NCI-H2081 (cell line): ENCODE measurements around the gene PRPF8.
"Not testable (repeated sequence)": the region's sequence is repeated elsewhere in the genome, so short reads cannot be mapped to it uniquely, and the experiment has no call there.

Source experiments
- DNase-seq, 2 experiments: peaks; one replicate each; lab custom pipeline; 2025; lab: John Stamatoyannopoulos, UW

PRPF8 gene

DNA sequence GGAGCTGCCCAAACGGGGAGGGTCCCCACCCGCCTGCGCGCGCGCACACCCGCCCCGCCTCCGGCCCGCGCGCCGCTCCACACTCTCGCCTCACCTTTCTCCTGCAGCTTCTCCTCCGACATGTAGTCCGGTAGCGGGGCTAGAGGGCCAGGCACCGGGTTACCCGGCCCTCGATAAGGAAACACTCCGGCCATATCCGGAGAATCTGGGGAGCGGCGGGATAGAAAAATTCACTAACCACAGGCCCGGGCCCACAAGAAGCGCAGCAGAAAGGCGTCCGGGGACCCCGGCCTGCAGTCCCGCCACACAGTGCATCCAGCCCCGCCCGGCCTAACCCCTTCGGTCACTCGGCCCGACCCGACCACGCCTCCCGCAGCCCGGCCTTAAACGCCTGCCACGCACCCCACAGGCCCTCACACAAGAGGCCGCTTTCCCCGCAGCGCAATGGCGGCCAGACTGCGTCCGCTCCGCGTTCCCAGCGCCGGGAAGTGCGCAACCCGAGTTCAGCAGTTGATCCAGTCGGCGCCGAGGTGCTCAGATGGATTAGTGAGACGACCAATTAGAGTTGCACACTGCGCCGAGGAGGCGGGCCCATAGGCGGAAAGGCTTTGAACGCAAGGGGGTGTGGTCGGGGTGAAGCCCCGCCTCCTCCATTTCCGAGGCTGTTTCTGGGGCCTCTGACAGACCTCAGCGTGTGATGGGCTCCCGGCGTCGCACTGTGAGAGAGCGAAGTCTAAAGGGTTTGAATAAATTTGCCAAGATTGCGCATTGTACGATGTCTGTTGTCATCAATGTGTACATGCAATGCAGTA, at the start of gene PRPF8:
Gene PRPF8 (minus strand): TSS at position 490 of the 812 bp plus-strand sequence. CDS start 296 bp downstream, at position 194.
- DNase-seq = peak; percentile 92 to 95

DNA sequence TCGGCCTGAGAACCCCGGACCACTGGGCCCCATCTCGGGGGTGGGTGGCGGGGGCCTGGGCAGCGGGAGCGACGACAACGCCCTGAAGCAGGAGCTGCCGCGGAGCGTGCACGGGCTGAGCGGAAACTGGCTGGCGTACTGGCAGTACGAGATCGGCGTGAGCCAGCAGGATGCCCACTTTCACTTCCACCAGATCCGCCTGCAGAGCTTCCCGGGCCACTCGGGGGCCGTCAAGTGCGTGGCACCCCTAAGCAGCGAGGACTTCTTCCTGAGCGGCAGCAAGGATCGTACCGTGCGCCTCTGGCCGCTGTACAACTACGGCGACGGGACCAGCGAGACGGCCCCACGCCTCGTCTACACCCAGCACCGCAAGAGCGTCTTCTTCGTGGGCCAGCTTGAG, 49.1 kb upstream of the PRPF8 start:
- no peak for DNase-seq

DNA sequence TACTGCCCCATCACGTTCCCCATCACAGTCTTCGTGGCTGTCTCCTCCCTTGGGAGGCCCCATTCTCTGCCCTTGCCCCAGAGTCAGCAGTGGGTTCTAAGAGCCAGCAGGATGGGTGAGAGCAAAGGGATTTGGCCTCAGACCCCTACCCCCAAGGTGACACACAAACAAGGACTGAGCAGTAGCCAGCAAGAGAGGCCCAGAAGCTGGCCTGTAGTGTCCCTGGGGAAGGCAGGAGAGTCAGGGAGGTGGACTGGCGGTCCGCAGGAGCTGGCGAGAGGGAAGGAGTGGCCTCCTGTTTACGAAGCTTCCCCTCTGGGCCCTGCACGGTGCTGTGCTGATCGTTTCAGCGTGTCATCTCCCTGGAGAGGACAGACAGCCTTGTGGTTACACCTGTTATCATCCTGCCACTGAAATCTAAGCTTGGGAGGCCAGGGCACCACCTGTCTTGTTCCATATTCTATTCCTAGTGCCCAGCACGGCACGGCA, 48.2 kb upstream of the PRPF8 start:
- DNase-seq = no peak

- DNase-seq = no peak
Observed at GRCh38 chr17:1732241-1732832, 47.7 kb upstream of the PRPF8 start.

DNA sequence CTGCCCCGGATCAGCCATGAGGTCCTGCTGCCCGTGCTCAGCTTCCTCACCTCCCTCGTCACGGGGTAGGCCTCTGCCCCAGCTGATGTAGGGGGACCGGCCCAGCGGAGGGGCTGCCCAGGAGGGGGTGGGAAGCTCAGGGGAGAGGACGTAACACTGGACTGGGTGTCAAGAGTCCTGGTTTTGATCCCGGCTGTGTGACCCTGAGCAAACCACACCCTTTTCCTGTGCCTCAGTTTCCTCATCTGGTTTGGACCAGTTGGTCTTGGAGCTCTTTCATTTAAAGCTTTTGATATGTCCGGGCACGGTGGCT, 46.5 kb upstream of the PRPF8 start:
- DNase-seq = no peak

DNA sequence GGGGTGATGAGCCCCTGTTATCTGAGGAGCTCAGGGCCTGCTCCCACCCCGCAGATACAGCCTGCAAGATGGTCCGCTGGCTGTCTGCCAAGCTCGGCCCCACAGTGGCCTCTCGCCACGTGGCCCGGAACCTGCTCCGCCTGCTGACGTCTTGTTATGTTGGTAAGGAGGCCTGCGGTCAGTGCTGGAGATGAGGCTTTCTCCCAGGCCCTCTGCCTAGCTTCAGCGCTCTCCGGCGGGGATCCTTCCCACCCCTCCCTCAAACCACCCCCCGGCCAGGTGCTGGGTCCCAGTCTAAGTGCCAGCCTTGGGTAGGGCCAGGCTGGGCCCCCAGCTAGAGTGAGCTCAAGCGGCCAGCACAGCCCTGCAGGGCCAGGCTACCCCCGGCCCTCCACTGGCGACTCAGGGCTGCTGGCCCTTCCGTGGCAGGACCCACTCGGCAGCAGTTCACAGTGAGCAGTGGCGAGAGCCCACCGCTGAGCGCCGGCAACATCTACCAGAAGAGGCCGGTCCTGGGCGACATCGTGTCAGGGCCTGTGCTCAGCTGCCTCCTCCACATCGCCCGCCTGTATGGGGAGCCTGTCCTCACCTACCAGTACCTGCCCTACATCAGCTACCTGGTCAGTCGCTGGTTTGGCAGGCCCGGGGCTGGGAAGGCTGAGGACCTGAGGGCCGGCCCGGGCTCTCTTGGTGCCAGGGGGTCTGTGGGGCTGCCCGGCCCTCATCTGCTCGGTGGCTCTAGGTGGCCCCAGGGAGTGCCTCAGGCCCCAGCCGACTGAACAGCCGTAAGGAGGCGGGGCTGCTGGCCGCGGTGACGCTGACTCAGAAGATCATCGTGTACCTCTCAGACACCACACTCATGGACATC, 45.9 kb upstream of the PRPF8 start:
- DNase-seq = no peak

DNA sequence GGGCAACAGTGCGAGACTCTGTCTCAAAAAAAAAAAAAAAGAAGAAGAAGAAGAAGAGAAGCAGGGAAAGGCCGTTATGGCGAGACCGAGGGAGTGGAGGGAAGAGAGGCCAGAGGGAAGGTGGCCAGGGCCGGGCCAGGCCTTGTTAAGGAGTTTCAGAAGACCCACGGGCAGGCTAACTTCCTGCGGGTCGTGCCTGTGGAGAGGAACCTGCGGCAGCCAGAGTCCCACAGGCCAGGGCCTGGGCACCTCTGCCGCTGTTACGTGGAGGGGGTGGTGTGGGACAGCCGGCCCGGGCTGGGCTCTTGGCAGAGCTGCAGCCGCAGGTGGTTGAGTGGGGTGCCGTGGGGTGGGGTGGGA, 45.3 kb upstream of the PRPF8 start:
- no peak for DNase-seq

- no peak for DNase-seq
Observed at GRCh38 chr17:1727876-1728630, 43.4 kb upstream of the PRPF8 start.

DNA sequence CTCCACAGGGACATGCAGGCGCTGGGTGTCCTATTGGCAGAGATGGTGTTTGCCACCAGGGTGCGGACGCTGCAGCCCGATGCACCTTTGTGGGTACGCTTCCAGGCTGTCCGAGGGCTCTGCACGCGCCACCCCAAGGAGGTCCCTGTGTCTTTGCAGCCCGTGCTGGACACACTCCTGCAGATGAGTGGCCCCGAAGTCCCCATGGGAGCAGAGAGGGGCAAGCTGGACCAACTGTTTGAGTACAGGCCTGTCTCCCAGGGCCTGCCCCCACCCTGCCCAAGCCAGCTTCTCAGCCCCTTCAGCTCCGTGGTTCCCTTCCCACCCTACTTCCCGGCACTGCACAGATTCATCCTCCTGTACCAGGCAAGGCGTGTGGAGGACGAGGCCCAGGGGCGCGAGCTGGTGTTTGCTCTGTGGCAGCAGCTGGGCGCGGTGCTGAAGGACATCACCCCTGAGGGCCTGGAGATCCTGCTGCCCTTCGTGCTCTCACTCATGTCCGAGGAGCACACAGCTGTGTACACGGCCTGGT, 42.7 kb upstream of the PRPF8 start:
- DNase-seq = no peak

GRCh38 chr17:1726626-1727257, 42.1 kb upstream of the PRPF8 start:
- no peak for DNase-seq

- DNase-seq = no peak
Observed at GRCh38 chr17:1725642-1726511, 41.2 kb upstream of the PRPF8 start.

GRCh38 chr17:1724869-1725641, 40.4 kb upstream of the PRPF8 start:
- peak in 1 of 2 experiments; percentile 38 for DNase-seq

DNA sequence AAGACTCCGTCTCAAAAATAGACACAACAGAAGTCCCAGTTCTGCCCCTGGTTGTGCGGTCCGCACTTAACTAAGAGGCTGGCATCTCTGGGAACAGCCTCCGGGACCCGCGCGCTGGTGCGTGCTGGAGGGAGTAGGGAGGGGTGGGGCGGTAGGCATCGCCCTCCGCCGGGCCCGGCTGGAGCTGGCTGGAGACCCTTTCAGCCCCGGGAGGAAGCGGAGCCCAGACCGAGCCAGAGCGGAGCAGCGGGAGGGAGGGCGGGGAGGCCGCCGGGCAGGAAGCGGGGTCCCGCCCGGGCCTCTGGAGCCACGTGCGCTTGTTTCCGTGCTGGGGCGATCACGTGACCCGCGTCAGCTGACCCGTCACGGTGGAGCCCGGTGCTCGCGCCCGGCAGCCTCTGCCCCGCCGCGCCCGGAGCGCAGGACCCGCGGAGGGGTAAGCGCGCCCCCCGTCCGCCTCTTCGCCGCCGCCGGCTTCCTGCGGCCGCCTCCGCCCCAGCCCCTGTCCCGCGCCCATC, 39.7 kb upstream of the PRPF8 start, which contains the start of gene WDR81:
Gene WDR81 (plus strand): TSS at position 354 of the 518 bp plus-strand sequence. CDS start 256 bp downstream, outside the sequence.
- peak; percentile 66 to 68 for DNase-seq

GRCh38 chr17:1722022-1722421, 37.4 kb upstream of the PRPF8 start:
- not testable (repeated sequence) for DNase-seq

DNA sequence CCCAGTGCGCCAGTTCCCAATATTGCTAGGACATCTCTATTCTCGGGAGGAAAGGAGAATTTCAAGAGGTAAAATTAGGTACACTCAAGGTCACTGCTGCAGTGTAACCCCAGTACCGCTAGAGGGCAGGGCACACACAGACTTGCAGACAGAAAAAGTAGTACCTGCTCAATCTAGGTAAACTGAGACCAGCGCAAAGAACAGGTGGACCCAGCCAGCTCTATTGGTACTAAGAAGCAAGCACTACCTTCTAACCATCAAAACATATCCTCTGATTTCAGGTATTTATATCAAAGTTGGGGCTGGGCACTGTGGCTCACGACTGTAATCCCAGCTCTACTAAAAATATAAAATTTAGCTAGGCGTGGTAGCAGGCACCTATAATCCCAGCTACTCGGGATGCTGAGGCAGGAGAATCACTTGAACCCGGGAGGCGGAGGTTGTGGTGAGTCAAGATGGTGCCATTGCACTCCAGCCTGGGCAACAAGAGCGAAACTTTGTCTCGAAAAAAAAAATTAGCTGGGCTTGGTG, 36.3 kb upstream of the PRPF8 start:
- DNase-seq = peak; percentile 6 to 45

DNA sequence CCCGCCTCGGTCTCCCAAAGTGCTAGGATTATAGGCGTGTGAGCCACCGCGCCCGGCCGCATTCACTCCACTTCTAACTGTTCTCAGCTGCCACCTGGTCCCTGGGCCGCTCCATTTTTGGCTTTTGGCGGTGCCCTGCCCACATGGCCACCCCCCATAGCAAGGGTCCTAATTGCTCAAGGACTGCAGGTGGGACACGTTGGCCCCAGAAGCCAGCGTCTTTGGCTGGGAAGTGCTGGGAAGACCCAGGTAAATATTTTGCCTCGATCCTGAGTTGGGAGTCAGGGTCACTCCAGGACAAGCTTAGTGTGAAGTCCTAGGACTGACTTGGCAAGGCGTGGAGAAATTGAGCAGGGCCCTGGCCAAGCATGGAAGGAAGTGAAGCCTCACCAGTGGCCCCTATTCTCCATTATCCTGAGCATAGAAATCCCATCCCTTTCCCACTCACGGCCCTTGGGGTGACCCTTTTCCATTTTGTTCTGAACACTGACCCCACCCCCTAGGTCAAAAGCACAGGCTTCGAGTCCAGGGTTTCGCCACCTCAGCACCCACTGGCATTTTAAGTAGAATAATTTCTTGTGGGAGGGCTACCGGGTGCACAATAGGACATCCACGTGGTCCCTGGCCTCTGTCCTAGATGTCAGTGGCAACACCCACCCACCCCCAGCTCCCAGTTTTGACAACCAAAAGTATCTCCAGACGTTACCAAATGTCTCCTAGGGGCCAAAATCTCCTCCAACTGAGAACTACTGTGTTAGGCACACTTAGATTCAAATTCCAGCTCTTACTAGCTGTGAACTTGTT, 33.9 kb upstream of the PRPF8 start:
- no peak for DNase-seq

DNA sequence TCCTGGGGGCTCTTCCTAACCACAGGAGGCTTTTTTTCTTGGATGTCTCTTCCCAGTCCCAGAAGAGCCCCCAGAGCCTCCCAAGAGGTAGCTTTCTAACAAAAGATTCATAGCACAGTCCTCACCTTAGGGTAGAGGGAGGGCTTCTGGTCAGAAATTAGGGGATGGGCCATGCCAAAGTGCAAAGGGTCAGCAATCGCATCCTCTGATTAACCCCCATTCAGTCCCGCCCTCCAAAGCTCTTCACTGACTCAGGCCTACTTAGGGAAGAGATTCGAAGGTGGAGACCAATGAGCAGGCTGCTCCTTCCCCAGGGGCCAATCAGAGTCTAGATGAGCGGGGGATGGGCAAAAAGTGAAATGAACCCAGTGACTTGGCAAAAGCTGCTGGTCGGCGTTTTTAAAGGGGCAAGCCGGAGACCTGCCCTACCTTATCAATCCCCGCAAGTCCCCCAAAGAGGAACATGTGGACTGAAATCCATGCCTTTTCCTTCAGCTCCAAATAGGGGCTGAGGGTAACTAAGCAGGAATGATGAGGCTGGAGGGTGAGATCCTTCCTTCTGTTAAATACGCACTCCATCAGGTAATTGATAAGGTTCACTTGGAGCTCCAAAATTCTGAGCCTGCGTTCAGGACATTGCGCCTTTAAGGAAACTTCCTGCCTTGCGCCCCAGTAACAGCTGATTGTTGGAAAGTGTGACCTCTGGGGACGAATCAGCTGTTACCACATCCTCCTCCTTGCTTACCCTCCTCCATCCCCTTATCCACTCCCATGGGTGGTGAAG, 32.4 kb upstream of the PRPF8 start:
- peak; percentile 83 to 92 for DNase-seq
